ENCODE data around the gene CYP26B1. TPM values are rescaled to one million over a fixed set of nuclear protein-coding genes. Genes with fewer than 3 reads are reported as not detected.

The CYP26B1 gene
- polyA plus RNA-seq, 3 donors from 2014 or later = not detected

- no peak for DNase-seq
- H3K36me3 Mint-ChIP-seq = no peaks in the 10 kb centered on the region
- no peak overlapping the region for H3K4me3 Mint-ChIP-seq
- peaks cover 0 to 8% (median 6%) of the 10 kb centered on the region in 3 donors for H3K27me3 Mint-ChIP-seq (ENCODE audit: low read depth in 3 of 3)
- H3K9me3 Mint-ChIP-seq = no peaks in the 10 kb centered on the region
- H3K4me1 Mint-ChIP-seq = no peaks in the 10 kb centered on the region
- no peak overlapping the region for H3K27ac Mint-ChIP-seq
These were observed 21.2 kb downstream of the CYP26B1 start for GRCh38 chr2:72126186-72127100.

- Mint-ChIP-seq H3K27ac (no peak overlapping the region), H3K9me3 (no peaks in the 10 kb centered on the region), H3K4me3 (no peak overlapping the region), H3K4me1 (no peaks in the 10 kb centered on the region), H3K27me3 (ENCODE audit: low read depth in 3 of 3) (peaks cover 2 to 6% (median 6%) of the 10 kb centered on the region in 3 donors), H3K36me3 (no peaks in the 10 kb centered on the region)
- DNase-seq = no peak
These were observed 23.3 kb downstream of the CYP26B1 start for GRCh38 chr2:72124376-72124775.

GRCh38 chr2:72121153-72121552 lies 26.5 kb downstream of the CYP26B1 start:
- no peak for DNase-seq
- no peaks in the 10 kb centered on the region for H3K36me3 Mint-ChIP-seq
- H3K27me3 Mint-ChIP-seq (ENCODE audit: low read depth in 3 of 3) = peaks cover 2 to 6% (median 6%) of the 10 kb centered on the region in 3 donors
- H3K4me1 Mint-ChIP-seq = no peaks in the 10 kb centered on the region
- H3K4me3 Mint-ChIP-seq = no peak overlapping the region
- H3K9me3 Mint-ChIP-seq = no peaks in the 10 kb centered on the region
- no peak overlapping the region for H3K27ac Mint-ChIP-seq

- Mint-ChIP-seq H3K9me3 (no peaks in the 10 kb centered on the region), H3K27ac (no peak overlapping the region), H3K4me1 (no peaks in the 10 kb centered on the region), H3K4me3 (no peak overlapping the region), H3K27me3 (ENCODE audit: low read depth in 3 of 3) (peaks cover 2 to 6% (median 4%) of the 10 kb centered on the region in 3 donors), H3K36me3 (no peaks in the 10 kb centered on the region)
- DNase-seq = no peak
These were observed 28.7 kb downstream of the CYP26B1 start for GRCh38 chr2:72118951-72119350.

DNA sequence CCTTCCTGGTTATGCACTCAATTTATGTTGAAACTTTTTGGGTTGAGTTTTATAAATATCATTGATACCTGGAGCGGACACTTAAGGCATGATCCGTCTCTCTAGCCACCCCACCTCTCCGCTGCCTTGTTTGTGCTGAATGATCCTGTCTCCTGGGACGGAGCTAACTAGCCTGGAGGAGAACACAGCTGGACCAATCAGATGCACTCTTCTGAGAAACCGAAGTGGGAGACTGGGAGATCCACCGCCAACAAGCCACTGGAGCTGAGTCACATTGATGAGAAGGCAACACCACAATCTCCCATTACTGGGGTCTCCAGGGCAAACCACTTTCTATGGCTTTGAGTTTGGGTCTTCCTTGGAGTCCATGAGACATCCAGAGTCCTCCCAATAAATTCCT lies 29.3 kb downstream of the CYP26B1 start:
- no peaks in the 10 kb centered on the region for H3K4me1 Mint-ChIP-seq
- no peak overlapping the region for H3K27ac Mint-ChIP-seq
- no peaks in the 10 kb centered on the region for H3K9me3 Mint-ChIP-seq
- H3K36me3 Mint-ChIP-seq = no peaks in the 10 kb centered on the region
- H3K27me3 Mint-ChIP-seq (ENCODE audit: low read depth in 3 of 3) = peaks cover 2 to 6% (median 4%) of the 10 kb centered on the region in 3 donors
- no peak overlapping the region for H3K4me3 Mint-ChIP-seq
- DNase-seq = no peak

- H3K9me3 Mint-ChIP-seq = no peaks in the 10 kb centered on the region
- DNase-seq = no peak
- no peaks in the 10 kb centered on the region for H3K4me1 Mint-ChIP-seq
- no peaks in the 10 kb centered on the region for H3K36me3 Mint-ChIP-seq
- no peak overlapping the region for H3K27ac Mint-ChIP-seq
- peaks cover 2 to 4% (median 4%) of the 10 kb centered on the region in 3 donors for H3K27me3 Mint-ChIP-seq (ENCODE audit: low read depth in 3 of 3)
- H3K4me3 Mint-ChIP-seq = no peak overlapping the region
These were observed 29.9 kb downstream of the CYP26B1 start for GRCh38 chr2:72117718-72118117.

GRCh38 chr2:72117029-72117428 lies 30.6 kb downstream of the CYP26B1 start:
- Mint-ChIP-seq H3K36me3 (no peaks in the 10 kb centered on the region), H3K4me1 (no peaks in the 10 kb centered on the region), H3K4me3 (no peak overlapping the region), H3K9me3 (peaks cover 0 to 3% (median 0%) of the 10 kb centered on the region in 6 donors), H3K27me3 (ENCODE audit: low read depth in 3 of 3) (peaks cover 0 to 4% (median 2%) of the 10 kb centered on the region in 3 donors), H3K27ac (no peak overlapping the region)
- no peak for DNase-seq

DNA sequence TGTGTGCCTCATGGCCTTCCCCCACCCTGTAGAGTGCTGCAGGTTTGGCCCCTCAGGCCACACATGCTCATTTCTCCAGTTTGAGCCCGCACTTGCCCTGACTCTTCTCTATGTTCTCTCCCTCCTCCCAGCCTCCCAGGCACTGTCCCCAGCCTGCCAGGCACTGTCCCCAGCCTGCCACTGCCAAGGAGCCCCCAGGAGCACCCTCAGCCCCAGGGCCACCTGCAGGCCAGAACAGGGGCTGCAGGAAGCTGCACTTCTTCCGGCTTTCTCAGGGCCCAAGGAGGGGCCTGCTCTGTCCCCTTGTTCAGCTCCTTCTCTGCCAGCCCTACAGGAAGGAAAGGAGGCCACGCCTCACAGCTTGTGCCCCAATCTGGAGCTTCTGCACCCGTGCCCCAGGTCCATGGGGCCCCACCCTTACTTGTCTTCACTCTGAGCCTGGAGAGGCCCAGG lies 31.6 kb downstream of the CYP26B1 start:
- Mint-ChIP-seq H3K9me3 (peaks cover 0 to 3% (median 0%) of the 10 kb centered on the region in 6 donors), H3K4me1 (no peaks in the 10 kb centered on the region), H3K27me3 (ENCODE audit: low read depth in 3 of 3) (peaks cover 0 to 2% (median 2%) of the 10 kb centered on the region in 3 donors), H3K27ac (no peak overlapping the region), H3K36me3 (no peaks in the 10 kb centered on the region), H3K4me3 (no peak overlapping the region)
- no peak for DNase-seq

DNA sequence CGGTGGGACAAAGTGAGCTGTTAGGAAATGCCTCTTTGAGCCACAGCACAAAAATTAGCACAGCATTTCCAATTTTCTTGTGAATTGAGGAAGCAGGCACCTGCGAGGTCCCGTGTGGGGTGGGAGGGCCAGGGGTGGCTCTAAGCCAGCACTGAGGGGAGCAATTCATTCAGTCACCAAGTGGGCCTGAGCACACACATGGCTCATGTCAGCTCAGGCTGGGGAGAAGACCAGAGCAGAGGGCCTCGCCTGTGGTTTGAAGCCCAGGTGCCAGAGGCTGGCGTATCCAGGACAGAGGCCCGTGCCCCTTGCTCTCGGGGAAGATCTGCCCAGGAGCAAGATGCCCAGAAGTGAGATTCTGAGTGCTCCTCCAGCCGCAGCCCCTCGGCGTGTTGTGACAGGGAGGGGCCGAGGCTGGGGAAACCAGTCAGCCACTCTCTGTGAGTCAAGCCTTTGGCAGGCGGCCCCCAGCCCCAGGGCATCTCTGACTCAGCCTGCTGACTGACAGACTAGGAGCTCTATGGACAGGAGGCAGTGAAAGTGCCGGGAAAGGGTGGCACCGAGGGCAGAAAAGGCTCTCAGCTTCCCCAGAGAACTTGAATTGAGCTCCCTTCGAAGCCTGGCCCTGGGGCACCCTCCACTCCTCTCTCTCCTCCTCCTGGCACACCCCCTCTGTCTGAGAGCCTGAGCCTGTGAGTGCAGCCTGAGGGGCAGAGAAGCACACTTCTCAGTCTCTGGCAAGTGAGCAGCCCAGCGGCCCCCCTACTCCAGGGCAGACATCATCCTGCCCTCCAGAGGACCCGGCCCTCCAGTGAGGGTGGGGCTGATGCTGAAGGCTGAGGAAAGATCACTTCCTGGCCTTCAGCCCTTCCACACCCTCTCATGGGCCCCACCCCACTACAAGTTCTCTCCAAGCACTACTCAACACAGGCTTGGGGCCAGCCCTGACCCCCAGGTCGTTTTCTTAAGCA lies 32.3 kb downstream of the CYP26B1 start:
- peaks cover 0 to 3% (median 0%) of the 10 kb centered on the region in 6 donors for H3K9me3 Mint-ChIP-seq
- no peak for DNase-seq
- H3K4me3 Mint-ChIP-seq = no peak overlapping the region
- H3K27me3 Mint-ChIP-seq (ENCODE audit: low read depth in 3 of 3) = peaks cover 2% of the 10 kb centered on the region in 3 donors
- no peaks in the 10 kb centered on the region for H3K36me3 Mint-ChIP-seq
- H3K27ac Mint-ChIP-seq = no peak overlapping the region
- H3K4me1 Mint-ChIP-seq = no peaks in the 10 kb centered on the region

DNA sequence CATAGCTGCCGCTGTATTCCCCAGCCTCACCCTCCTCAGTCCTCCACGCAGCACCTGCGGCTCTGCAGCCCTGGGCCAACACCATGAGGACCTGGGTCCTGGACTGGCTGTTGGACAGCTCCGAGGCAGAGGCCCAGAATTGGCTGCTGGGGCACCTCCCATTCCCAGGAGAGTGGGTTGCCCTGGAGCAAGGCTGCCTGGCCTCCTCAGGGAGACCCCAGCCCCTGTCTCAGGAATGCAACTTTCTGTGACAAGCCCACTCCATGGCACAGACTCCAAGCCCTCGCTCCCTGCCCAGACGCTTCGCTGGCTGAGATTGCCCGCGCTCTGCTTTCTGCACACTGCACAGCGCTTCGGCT lies 33.0 kb downstream of the CYP26B1 start:
- Mint-ChIP-seq H3K27me3 (ENCODE audit: low read depth in 3 of 3) (peaks cover 0 to 4% (median 2%) of the 10 kb centered on the region in 3 donors), H3K4me1 (no peaks in the 10 kb centered on the region), H3K9me3 (peaks cover 0 to 3% (median 0%) of the 10 kb centered on the region in 6 donors), H3K4me3 (no peak overlapping the region), H3K27ac (no peak overlapping the region), H3K36me3 (no peaks in the 10 kb centered on the region)
- no peak for DNase-seq

DNA sequence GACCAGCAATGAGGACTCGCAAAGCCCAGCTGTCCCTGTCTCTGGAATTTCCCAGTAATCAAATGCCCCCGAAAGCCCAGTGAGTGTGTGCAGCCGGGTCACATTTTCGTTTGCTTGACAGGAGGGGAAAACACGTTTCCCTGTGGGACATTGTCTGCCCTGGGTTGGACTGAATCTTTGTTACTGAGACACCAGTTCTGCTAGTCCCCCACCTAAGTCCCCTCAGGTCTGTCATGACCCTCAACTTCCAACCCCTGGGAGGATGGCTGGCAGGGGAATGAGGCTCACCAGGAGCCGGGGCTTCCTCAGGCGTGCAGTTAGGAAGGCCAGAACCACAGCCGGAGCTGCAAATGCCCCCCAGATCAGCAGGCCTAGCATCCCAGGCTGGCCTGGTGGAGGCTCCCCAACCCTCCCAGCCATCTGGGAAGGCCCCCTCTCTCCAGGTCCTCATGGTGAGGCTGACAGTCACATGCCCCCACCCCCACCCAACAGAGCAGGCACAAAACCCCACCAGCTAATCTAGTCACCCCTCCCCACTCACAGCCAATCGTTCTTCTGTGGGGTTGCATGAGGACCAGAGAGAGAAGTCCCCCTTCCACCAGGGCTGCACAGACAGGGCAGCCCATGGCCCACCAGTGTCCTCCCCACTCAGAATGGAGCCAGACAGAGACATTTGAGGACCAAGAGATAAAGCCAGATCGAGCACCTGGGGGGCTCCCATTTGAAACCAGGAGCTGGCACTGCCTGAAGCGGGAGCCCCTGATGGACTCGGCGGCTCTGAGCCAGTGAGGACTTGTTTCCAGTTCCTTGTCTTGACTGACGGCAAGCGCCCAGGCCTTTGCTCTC lies 33.6 kb downstream of the CYP26B1 start:
- Mint-ChIP-seq H3K27ac (no peak overlapping the region), H3K4me3 (no peak overlapping the region), H3K36me3 (no peaks in the 10 kb centered on the region), H3K27me3 (ENCODE audit: low read depth in 3 of 3) (peaks cover 2 to 4% (median 2%) of the 10 kb centered on the region in 3 donors), H3K9me3 (peaks cover 0 to 3% (median 0%) of the 10 kb centered on the region in 6 donors), H3K4me1 (no peaks in the 10 kb centered on the region)
- DNase-seq = no peak

DNA sequence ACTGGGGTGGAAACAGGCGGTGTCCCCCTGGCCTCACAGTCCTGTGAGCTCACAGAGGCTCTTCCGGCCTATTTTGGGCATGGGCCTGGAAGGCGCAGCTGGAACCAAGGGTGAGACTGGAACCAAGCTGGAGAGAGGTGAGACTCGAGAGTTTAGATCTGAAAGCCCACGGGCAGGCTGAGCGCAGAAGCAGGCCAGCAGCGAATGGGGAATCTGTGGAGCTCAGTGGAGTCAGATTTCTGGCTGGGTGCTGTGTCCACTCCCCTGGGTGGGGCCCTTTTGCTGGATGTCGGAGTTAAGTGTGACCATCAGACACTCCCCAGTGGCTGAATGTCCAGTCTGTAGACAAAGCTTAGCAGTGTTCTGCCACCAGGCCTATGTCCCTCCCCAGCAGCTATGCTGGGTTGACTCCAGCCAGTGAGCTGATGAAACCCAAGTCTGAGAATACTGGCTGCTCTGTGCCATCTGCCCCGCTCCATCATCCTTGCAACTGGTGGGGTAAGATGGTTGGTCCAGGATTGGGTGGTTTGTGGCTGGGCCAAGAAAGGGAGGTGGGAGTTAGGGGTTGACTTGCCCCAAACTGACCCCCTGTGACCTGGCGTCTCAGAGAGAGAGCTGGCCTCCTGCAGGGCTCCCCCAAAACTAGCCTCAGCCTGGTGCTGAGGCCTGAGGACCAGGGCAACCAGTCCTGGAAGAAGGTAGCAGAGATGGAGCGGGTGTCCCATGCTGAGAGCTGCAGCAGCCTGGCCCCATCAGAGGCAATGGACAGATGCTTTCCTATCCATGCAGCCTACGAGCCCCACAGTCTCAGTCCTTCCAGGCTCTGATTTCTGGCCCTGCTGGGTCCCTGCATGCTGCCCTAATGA lies 34.4 kb downstream of the CYP26B1 start:
- Mint-ChIP-seq H3K4me3 (no peak overlapping the region), H3K27ac (no peak overlapping the region), H3K27me3 (ENCODE audit: low read depth in 3 of 3) (peaks cover 2 to 5% (median 3%) of the 10 kb centered on the region in 3 donors)

More for the DNA sequence above, 34.4 kb downstream of the CYP26B1 start:
- Mint-ChIP-seq H3K36me3 (no peaks in the 10 kb centered on the region), H3K9me3 (peaks cover 0 to 3% (median 0%) of the 10 kb centered on the region in 6 donors), H3K4me1 (no peaks in the 10 kb centered on the region)
- DNase-seq = no peak
